ENCODE measurements around the gene SERHL2.
"Not testable (repeated sequence)": the region's sequence is repeated elsewhere in the genome, so short reads cannot be mapped to it uniquely, and the experiment has no call there.

SERHL2 gene

DNA sequence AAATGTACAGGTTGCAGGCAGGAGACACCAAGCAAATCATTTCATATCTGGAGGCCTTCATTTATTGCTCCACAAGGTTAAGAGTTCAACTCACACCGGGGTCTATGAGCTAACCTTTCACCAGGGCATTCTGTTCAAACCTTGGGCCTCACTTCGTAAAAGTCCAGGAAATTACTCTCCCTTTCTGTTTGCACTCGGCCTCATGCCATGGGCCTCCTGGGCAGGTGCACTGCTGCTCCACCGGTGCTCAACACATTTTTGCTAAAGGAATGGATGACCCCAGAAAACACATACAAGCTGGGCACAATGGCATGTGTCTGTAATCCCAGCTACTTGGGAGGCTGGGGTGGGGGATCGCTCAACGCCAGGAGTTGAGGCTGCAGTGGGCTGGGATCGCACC is 17.6 kb upstream of the SERHL2 start:
- no peak for DNase-seq

- not testable (repeated sequence) for DNase-seq
Observed at GRCh38 chr22:42536634-42537033, 17.1 kb upstream of the SERHL2 start.

DNA sequence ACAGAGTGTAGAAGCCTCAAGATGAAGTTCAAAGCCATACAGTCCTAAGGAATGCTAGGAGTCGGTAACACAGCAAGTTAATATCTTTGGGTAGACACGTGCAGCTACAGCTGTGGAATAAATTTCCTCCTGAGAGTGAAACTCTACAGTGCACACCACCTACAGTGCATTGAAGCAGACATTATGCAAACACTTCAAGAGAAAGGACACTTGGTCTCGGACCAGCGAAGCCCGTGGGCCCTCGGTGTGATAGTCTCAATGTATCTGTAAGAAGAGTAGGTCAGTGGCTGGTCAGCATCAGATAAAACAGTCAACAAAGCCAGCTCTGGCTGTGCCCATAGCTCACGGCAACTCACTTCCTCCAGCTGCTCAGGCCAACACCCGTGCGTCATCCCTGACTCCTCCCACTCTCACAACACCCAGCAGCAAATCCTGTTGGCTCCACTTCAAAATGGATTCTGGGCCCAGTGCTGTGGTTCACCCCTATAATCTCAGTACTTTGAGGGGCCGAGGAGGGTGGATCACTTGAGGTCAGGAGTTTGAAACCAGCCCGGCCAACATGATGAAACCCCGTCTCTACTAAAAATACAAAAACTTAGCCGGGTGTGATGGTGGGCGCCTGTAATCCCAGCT is 16.4 kb upstream of the SERHL2 start:
- DNase-seq, result not testable (repeated sequence)

GRCh38 chr22:42539236-42539771 is 14.5 kb upstream of the SERHL2 start:
- not testable (repeated sequence) for DNase-seq

DNA sequence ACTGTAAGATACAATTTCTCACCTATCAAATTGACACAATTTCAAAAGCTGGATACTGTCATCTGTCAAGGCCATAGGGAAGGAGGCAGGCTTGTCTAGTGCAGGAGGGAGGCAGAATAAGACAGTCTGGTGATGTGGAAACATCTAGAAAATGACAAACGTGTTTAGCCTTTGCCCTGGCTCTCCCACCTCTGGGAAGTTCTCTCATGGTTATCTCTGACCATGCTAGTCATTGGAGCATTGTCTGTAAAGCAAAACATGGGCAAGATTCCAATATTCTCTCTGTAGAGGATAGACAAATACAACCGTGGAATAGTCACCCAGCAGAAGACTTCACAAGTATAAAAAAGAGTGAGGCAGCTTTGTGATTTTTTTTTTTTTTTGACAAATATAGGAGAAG is 9.1 kb upstream of the SERHL2 start:
- DNase-seq, result no peak

DNA sequence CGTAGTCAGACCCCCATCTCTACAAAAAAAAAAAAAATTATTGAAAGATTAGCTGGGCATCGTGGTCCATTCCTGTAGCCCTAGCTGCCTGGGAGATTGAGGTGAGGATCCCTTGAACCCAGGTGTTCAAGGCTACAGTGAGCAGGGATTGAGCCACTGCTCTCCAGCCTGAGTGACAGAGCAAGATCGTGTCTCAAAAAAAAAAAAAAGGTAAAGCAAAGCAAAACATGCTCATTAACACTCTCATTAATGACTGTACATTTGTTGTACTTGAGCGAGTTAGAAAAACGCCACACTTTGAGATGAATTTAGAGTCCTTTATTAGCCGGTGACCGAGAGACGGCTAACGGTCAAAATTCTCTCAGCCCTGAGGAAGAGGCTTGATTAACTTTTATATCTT is 6.2 kb upstream of the SERHL2 start:
- DNase-seq, result no peak

DNA sequence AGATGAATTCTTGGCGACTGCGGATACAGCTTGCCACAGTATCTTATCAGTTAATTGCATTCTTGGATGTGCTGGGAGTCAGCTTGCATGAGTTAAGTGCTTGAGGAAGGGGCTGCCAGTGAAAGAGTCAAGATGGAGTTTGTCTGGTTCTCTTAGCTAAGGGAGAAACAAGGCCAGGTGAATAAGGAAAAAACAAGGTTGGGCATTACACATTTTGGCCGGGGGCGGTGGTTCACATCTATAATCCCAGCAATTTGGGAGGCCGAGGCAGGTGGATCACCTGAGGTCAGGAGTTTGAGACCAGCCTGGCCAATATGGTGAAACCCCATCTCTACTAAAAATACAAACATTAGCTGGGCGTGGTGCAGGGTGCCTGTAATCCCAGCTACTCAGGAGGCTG is 5.6 kb upstream of the SERHL2 start:
- DNase-seq, result not testable (repeated sequence)

- no peak for DNase-seq
Observed at GRCh38 chr22:42548597-42549330, 5.0 kb upstream of the SERHL2 start.

DNA sequence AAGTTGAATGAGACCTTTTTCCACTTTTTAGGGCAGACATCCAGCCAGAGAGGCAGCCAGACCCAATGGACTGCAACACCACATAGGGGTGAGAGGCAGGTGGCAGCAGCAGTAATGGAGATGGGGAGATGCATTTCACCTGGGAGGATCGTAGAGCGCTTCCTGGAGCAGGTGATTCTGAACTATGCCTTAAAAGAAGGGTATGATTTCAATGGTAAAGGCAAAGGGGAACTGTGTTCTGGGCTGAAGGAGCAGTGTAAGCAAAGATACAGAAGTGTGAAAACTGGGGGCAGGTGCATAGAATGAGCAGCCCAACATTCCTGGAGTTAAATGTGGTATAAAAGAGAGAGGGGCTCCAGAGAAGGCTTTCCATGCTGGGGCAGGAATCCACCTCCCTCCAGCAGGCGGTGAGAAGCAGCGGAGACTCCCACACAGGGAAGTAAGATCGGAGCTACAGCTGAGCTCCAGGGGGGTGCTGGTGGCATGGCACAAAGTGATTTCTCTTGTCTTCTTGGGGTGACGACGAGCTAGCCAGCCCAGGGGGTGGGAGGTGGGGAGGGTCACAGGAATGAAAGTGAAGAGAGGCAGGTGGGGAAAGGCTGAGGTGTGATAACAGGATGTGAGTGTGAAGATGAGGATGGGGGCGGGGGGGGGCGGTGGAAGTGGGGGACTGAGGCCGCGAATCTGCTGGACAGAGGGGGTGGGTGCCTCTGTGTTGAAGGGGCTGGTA is 4.3 kb upstream of the SERHL2 start:
- no peak for DNase-seq

DNA sequence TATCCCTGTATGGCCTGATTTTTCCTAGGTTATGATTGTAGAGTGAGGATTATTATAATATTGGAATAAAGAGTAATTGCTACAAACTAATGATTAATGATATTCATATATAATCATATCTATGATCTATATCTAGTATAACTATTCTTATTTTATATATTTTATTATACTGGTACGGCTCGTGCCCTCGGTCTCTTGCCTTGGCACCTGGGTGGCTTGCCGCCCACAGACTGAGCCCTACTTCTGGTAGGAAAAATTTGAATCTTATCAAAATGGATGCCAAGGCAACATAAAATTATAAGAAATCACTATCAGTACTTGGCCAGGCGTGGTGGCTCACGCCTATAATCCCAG is 1.5 kb upstream of the SERHL2 start:
- DNase-seq, result not testable (repeated sequence)

DNA sequence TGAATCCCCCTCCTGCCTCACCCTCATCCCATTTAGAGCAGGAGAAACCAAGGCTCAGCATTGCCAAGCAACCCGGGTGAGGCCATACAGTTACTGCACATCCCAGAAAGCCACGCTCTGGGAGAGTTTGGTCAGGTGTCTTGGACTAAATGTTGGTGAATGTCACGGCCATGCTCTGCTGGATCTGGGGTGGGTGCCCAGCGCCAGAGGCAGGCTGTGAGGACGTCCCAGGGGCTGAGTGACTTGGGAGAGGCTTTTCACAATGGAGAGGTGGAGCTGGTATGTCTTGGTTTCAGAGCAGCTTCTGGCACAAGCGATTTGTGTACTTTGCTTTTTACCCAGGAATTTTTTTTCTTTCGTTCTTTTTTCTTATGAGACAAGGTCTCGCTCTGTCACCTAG is 6.6 kb downstream of the SERHL2 start:
- DNase-seq, result no peak

- DNase-seq, result no peak
Observed at GRCh38 chr22:42560781-42561180, 7.0 kb downstream of the SERHL2 start.

DNA sequence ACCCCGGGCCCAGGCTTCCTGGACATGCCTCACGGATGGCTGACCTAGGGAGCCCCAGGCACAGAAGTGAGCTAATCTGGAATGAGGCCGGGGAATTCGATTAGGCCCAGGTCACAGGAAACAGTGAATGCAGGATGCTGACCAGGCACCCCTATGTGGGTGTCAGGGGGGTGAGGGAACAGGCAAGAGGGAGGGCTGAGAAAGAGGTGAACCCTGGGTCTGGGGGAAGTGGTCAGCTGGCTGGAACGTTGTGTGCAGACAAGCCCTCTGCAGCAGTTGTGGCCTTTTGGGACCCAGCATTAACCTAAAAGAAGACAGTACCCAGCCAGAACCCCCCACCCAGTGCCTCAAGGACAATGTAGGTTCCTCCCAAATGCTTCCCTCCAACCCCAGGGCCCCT is 8.1 kb downstream of the SERHL2 start:
- DNase-seq, result no peak

GRCh38 chr22:42562279-42562678 is 8.5 kb downstream of the SERHL2 start:
- no peak for DNase-seq

DNA sequence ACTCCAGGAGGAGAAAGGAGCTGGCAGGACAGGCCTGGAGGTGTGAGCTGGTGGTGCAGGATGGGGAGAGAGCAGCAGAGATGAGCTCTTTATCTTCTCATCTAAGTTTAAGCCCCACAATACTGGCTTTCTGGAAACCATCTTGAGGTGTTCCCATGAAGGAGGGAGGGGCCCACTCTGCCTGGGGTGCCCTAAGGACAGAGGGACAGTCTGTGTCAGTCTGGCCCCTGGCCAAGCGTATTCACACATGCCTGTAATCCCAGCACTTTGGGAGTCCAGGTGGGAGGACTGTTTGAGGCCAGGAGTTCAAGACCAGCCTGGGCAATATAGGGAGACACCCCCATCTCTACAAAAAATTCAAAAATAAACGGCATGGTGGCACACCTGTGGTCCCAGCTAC is 8.9 kb downstream of the SERHL2 start:
- DNase-seq, result no peak

- DNase-seq, result not testable (repeated sequence)
Observed at GRCh38 chr22:42563943-42564342, 10.2 kb downstream of the SERHL2 start.

DNA sequence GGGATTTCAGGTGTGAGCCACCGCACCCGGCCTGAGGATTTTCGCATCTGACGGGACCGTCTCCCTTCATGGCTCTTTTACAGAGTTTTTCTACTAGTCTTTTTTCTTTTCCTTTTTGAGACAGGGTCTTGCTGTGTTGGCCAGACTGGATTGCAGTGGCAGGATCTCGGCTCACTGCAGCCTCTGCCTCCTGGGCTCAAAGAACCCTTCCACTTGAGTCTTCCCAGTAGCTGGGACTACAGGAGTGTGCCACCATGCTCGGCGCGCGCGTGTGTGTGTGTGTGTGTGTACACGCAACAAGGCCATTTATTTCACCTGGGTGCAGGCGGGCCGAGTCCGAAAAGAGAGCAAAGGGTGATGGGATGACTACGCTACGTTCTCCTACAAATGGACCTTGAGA is 10.9 kb downstream of the SERHL2 start:
- no peak for DNase-seq

- DNase-seq, result no peak
Observed at GRCh38 chr22:42565956-42566355, 12.2 kb downstream of the SERHL2 start.

DNA sequence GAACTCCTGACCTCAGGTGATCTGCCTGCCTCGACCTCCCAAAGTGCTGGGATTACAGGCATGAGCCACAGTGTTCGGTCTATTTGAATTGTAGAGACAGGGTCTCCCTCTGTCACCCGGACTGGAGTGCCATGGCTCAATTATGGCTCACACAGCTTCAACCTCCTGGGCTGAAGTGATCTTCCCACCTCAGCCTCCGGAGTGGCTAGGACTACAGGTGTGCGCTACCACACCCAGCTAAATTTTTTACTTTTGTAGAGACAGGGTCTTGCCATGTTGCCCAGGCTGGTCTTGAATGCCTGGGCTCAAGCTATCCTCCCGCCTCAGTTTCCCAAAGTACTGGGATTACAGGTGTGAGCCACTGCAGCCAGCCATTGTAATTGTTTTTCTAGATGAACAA is 14.2 kb downstream of the SERHL2 start:
- DNase-seq, result not testable (repeated sequence)

DNA sequence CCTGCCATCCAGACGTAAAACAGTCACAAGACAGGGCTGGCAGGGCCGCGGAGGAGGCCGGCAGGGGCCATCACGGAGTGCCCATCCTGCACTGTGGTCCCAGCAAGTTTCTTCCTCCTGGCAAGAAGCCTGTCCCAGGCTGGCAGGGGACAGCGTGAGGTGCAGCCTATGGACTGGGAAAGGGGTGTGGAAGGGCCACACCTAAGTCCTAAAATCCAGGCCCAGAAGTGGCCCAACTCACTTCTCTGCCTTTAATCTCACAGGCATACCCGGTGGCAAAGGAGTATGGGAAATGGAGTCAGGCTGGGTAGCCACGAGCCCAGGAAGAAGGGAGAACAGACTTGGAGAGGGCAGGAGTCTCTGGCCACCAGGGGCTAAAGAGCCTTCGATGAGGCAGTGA is 16.8 kb downstream of the SERHL2 start:
- DNase-seq, result not testable (repeated sequence)

GRCh38 chr22:42571068-42571467 is 17.3 kb downstream of the SERHL2 start:
- not testable (repeated sequence) for DNase-seq

- not testable (repeated sequence) for DNase-seq
Observed at GRCh38 chr22:42574046-42574445, 20.3 kb downstream of the SERHL2 start.

DNA sequence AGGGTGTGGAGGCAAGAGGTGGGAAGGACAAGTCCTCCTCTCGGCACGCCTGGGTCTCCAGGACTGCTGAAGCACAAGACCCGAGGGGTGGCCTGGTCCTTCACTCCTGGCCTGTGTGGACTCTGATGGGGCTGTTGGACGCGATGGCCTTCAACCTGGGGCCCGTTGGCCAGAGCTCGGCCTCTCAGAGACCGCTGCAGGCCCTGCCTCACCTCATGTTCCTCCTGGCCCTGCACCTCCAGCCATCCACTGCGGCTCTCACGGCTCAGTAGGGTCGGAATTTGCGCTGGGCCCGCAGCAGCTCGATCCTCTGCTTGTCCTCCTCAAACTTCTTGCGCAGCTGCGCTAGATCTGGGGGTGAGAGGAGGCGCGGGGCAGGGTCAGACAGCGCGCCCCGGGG is 20.7 kb downstream of the SERHL2 start:
- DNase-seq, result not testable (repeated sequence)
